DND-41 (cell line): ENCODE data around the gene INPP5A.
"Not testable (repeated sequence)": the region's sequence is repeated elsewhere in the genome, so short reads cannot be mapped to it uniquely, and the experiment has no call there.

ENCODE experiments used
- ATAC-seq: fragments of 200-7000 bp; cut with Tn5 transposase; 3 replicates; pipeline ENCODE4 v1.9.1; 2021; ENCODE audit warnings: low read depth; ENCODE audit not compliant: insufficient read depth
- DNase-seq: peaks from one replicate; pipeline ENCODE4 v3.0.0-alpha.2; 2020
- H2AFZ ChIP-seq: 2 replicates; pipeline ENCODE4 v1.6.0; 2012; ENCODE audit warnings: low read depth, low read length
- H3K27ac ChIP-seq: 2 replicates; pipeline ENCODE4 v1.5.1; 2012; ENCODE audit warnings: low read length, inconsistent platforms
- H3K27me3 ChIP-seq: fragments of 200-600 bp; sonication (generic); 2 replicates; pipeline ENCODE4 v1.6.0; 2012; ENCODE audit warnings: low read length, mild to moderate bottlenecking, inconsistent platforms; ENCODE audit not compliant: insufficient read depth, poor library complexity
- H3K36me3 ChIP-seq: 2 replicates; pipeline ENCODE4 v1.5.1; 2012; ENCODE audit warnings: low read length, inconsistent platforms; ENCODE audit not compliant: insufficient read depth
- H3K4me1 ChIP-seq: 2 replicates; pipeline ENCODE4 v1.5.1; 2012; ENCODE audit warnings: mild to moderate bottlenecking, low read length; ENCODE audit not compliant: insufficient read depth
- H3K4me2 ChIP-seq: 2 replicates; pipeline ENCODE4 v1.6.0; 2012; ENCODE audit warnings: mild to moderate bottlenecking, moderate library complexity, low read length, inconsistent platforms; ENCODE audit not compliant: insufficient read depth
- H3K4me3 ChIP-seq, 2 experiments: fragments of 200-600 bp in 1 of 2; shearing (Covaris generic) in 1 of 2; 2 replicates each; pipeline ENCODE4 v1.5.1; 2012 to 2016; ENCODE audit warnings: inconsistent platforms in 2 of 2, low read length in 2 of 2, mild to moderate bottlenecking in 2 of 2, low read depth in 1 of 2, moderate library complexity in 1 of 2
- H3K79me2 ChIP-seq: 2 replicates; pipeline ENCODE4 v1.6.0; 2012; ENCODE audit warnings: low read length, inconsistent platforms; ENCODE audit not compliant: insufficient read depth
- H3K9ac ChIP-seq: 2 replicates; pipeline ENCODE4 v1.6.0; 2012; ENCODE audit warnings: low read depth, mild to moderate bottlenecking, inconsistent platforms, low read length, moderate library complexity
- H3K9me3 ChIP-seq: 2 replicates; pipeline ENCODE4 v1.5.1; 2012; ENCODE audit warnings: low read length, moderate library complexity, mild to moderate bottlenecking, inconsistent platforms; ENCODE audit not compliant: insufficient read depth, severe bottlenecking
- H4K20me1 ChIP-seq: 2 replicates; pipeline ENCODE4 v1.6.0; 2012; ENCODE audit warnings: low read length; ENCODE audit not compliant: insufficient read depth
- EZH2 ChIP-seq: IDR thresholded peaks from 3 replicates; pipeline ENCODE4 v1.6.1; 2012; ENCODE audit warnings: borderline replicate concordance, low read depth, mild to moderate bottlenecking, moderate library complexity, low read length, inconsistent platforms; ENCODE audit not compliant: severe bottlenecking
- TF ChIP-seq, protein P1 (sequence below): IDR thresholded peaks from 2 replicates; pipeline ENCODE4 v1.5.1; 2012; ENCODE audit warnings: borderline replicate concordance, low read length, moderate library complexity, mild to moderate bottlenecking; ENCODE audit not compliant: poor library complexity, severe bottlenecking; ENCODE audit errors: extremely low read depth

The INPP5A gene

DNA sequence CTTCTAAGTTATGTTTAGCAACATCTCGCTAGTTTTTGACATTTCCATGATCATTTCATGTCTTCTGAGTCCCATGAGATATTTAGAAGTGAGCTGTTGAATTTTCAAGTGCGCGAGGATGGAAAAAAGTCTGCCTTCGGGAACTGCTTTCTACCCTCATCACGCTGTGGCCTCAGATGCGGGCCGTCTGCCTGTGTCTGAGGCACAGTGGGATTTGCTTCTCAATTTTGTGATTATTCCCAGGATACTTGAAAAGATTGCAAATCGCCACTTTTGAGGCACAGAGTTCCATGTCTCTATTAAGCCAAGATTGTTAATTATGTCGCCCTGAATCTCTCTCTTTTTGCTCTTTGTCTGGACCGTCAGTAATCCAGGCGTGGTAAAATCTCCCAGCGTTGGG lies 279.1 kb downstream of the INPP5A start:
- H3K79me2 ChIP-seq = no peaks in the 10 kb centered on the region
- H3K9ac ChIP-seq = no peak overlapping the region
- DNase-seq = no peak
- no peaks in the 10 kb centered on the region for H3K36me3 ChIP-seq
- H4K20me1 ChIP-seq = no peaks in the 10 kb centered on the region
- H3K9me3 ChIP-seq = no peaks in the 10 kb centered on the region
- no peak overlapping the region for H3K4me3 ChIP-seq
- no peaks in the 10 kb centered on the region for H3K27me3 ChIP-seq
- no peak overlapping the region for H2AFZ ChIP-seq
- no peak overlapping the region for H3K4me2 ChIP-seq
- no peak for ATAC-seq
- no peak overlapping the region for H3K27ac ChIP-seq
- no peaks in the 10 kb centered on the region for H3K4me1 ChIP-seq
- TF ChIP-seq, protein P1, sequence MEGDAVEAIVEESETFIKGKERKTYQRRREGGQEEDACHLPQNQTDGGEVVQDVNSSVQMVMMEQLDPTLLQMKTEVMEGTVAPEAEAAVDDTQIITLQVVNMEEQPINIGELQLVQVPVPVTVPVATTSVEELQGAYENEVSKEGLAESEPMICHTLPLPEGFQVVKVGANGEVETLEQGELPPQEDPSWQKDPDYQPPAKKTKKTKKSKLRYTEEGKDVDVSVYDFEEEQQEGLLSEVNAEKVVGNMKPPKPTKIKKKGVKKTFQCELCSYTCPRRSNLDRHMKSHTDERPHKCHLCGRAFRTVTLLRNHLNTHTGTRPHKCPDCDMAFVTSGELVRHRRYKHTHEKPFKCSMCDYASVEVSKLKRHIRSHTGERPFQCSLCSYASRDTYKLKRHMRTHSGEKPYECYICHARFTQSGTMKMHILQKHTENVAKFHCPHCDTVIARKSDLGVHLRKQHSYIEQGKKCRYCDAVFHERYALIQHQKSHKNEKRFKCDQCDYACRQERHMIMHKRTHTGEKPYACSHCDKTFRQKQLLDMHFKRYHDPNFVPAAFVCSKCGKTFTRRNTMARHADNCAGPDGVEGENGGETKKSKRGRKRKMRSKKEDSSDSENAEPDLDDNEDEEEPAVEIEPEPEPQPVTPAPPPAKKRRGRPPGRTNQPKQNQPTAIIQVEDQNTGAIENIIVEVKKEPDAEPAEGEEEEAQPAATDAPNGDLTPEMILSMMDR = no peak

DNA sequence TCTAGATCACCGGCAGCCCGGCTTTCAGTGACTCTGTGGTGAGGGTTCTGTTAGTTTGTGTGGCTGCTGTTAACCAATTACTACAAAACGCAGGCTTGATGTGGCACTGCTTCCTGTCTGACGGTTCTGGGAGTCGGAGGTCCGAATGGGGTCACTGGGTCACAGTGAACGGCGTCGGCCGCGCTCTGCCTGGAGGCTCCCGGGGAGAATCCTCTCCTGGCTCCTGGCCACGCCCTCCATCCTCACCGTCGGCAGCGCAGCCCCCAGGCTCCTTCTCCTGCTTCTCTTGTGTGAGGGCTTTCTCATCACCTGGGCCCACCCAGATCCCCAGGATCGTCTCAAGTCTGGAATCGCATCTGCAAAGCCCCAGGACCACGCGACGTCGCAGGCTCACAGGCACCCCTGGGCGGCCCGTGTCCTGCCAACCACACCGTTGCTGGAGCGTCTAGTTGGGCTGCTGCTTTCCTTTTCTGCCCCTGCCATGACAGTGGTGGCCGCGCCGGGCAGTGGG lies 280.2 kb downstream of the INPP5A start:
- H3K4me3 ChIP-seq = no peak overlapping the region
- H3K27ac ChIP-seq = no peak overlapping the region
- peaks cover 5% of the 10 kb centered on the region for H3K9me3 ChIP-seq
- H2AFZ ChIP-seq = no peak overlapping the region
- no peaks in the 10 kb centered on the region for H3K27me3 ChIP-seq
- H3K9ac ChIP-seq = no peak overlapping the region
- H3K36me3 ChIP-seq = no peaks in the 10 kb centered on the region
- no peak overlapping the region for H3K4me2 ChIP-seq
- no peak for DNase-seq
- no peaks in the 10 kb centered on the region for H3K79me2 ChIP-seq
- H3K4me1 ChIP-seq = no peaks in the 10 kb centered on the region
- no peak for TF ChIP-seq EZH2
- TF ChIP-seq, protein P1 = no peak
- no peaks in the 10 kb centered on the region for H4K20me1 ChIP-seq
- no peak for ATAC-seq

GRCh38 chr10:132820056-132820455 lies 282.5 kb downstream of the INPP5A start:
- Histone ChIP-seq H2AFZ (no peak overlapping the region), H4K20me1 (no peaks in the 10 kb centered on the region), H3K27ac (no peak overlapping the region), H3K9me3 (peaks cover 8% of the 10 kb centered on the region), H3K4me3 (no peak overlapping the region), H3K36me3 (no peaks in the 10 kb centered on the region), H3K27me3 (no peaks in the 10 kb centered on the region), H3K79me2 (no peaks in the 10 kb centered on the region), H3K4me1 (no peaks in the 10 kb centered on the region), H3K4me2 (no peak overlapping the region), H3K9ac (no peak overlapping the region)
- TF ChIP-seq, protein P1 = no peak
- TF ChIP-seq EZH2 = no peak
- DNase-seq = no peak
- ATAC-seq = no peak

- H2AFZ ChIP-seq, H3K4me2 ChIP-seq, H3K4me3 ChIP-seq, H3K36me3 ChIP-seq, H4K20me1 ChIP-seq, H3K79me2 ChIP-seq, H3K4me1 ChIP-seq, ATAC-seq, H3K27me3 ChIP-seq, H3K27ac ChIP-seq, DNase-seq, H3K9ac ChIP-seq: not testable (repeated sequence)
- H3K9me3 ChIP-seq = peaks cover 24% of the 10 kb centered on the region
Observed at GRCh38 chr10:132825783-132826523, 288.4 kb downstream of the INPP5A start.
